ENCODE measurements around the gene PSTPIP1.
A peak's percentile ranks its signal among the peaks of the same experiment; 100 is the strongest.

The PSTPIP1 gene

DNA sequence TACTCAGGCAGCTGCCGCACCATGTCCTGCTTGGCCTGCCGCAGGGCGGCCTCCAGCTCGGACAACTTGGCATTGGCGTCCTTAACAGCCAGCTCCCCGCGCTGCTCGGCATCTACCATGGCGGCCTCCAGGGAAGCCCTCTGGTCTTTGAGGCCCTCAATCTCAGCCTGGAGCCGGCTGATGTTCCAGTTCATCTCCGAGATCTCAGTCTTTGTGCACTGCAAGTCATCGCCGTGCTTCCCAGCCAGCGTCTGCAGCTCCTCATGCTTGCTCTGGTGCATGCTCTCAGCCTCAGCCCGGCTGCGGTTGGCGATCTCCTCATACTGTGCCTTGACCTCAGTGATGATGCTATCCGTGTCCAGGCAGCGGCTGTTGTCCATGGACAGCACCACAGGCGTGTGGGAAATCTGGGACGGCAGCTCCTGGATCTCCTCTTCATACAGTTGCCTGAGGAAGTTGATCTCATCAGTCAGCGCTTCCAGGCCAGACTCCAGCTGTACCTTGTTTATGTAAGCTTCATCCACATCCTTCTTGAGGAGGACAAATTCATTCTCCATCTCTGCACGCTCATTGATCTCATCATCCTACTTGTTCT lies 15.5 kb upstream of the PSTPIP1 start:
- DNase-seq = peak; percentile 36

GRCh38 chr15:76979996-76980520 lies 14.9 kb upstream of the PSTPIP1 start:
- peak; percentile 44 for DNase-seq

GRCh38 chr15:76982356-76982755 lies 12.6 kb upstream of the PSTPIP1 start:
- peak; percentile 46 for DNase-seq

GRCh38 chr15:76982756-76983155 lies 12.2 kb upstream of the PSTPIP1 start:
- peak; percentile 41 for DNase-seq

GRCh38 chr15:76983590-76984375 lies 11.1 kb upstream of the PSTPIP1 start:
- peak; percentile 50 for DNase-seq

GRCh38 chr15:76986743-76987142 lies 8.2 kb upstream of the PSTPIP1 start:
- peak; percentile 61 for DNase-seq

DNA sequence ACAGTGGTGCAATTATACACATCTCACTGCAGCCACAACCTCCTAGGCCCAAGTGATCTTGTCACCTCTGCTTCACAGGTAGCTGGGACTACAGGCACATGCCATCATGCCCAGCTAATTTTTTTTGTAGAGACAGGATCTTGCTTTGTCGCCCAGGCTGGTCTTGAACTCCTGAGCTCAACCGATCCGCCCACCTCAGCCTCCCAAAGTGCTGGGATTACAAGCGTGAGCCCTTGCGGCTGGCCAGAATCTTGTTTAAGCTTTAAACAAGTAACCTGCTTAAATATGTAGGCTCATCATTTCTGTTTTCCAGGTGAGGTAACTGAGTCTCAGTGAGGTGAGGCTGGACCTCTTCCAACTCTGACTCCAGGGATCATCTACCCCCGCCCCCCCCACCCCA lies 7.7 kb upstream of the PSTPIP1 start:
- peak; percentile 49 for DNase-seq

GRCh38 chr15:76987896-76988860 lies 6.7 kb upstream of the PSTPIP1 start:
- DNase-seq = peak; percentile 80

- peak; percentile 59 for DNase-seq
Measured at GRCh38 chr15:76988867-76989780, 5.8 kb upstream of the PSTPIP1 start.

DNA sequence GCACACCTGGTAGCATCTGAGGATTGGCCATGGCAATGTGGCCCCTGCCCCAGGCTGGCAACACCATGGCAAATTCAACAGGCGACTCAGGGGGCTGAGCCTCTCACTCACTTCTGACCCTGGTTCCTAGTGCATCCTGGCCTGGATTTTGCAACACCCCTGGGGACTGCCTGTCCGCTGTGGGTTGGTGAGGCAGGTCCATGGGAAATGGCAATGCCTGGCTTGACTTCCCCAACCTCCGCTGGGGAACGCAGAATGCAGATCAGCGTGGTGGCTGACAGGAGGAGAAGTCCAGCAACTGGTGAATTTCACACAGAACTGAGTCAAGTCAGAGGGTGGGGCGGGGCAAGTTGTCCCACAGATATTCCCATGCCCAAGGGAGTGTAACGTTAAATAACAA lies 3.9 kb upstream of the PSTPIP1 start:
- peak; percentile 47 for DNase-seq

GRCh38 chr15:76991741-76992645 lies 2.9 kb upstream of the PSTPIP1 start:
- DNase-seq = peak; percentile 48

- peak; percentile 52 for DNase-seq
Measured at GRCh38 chr15:76993114-76993725, 1.7 kb upstream of the PSTPIP1 start.

DNA sequence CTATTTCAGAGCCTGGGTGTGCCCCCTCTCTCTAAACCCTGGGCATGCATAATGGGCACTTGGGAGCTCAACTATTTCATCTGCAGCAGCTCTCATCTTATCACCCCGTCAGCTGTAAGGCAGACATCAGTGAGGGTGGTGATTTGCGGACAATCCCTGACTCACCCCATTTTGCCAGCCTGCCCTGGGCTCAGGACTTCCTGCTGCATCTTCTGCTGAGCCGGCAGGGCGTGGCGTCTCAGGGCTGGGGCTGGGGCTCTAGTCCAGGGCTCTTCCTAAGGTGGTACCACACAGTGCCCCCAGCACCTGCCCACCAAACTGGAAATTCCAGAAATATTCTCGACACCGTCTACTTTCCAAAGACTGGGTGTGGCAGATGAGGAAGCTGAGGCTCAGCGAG lies 925 bp upstream of the PSTPIP1 start:
- peak; percentile 83 for DNase-seq

GRCh38 chr15:76994496-76994895 lies 430 bp upstream of the PSTPIP1 start:
- DNase-seq = peak; percentile 67

GRCh38 chr15:76996076-76996525 lies 1.2 kb downstream of the PSTPIP1 start:
- no peak for DNase-seq

DNA sequence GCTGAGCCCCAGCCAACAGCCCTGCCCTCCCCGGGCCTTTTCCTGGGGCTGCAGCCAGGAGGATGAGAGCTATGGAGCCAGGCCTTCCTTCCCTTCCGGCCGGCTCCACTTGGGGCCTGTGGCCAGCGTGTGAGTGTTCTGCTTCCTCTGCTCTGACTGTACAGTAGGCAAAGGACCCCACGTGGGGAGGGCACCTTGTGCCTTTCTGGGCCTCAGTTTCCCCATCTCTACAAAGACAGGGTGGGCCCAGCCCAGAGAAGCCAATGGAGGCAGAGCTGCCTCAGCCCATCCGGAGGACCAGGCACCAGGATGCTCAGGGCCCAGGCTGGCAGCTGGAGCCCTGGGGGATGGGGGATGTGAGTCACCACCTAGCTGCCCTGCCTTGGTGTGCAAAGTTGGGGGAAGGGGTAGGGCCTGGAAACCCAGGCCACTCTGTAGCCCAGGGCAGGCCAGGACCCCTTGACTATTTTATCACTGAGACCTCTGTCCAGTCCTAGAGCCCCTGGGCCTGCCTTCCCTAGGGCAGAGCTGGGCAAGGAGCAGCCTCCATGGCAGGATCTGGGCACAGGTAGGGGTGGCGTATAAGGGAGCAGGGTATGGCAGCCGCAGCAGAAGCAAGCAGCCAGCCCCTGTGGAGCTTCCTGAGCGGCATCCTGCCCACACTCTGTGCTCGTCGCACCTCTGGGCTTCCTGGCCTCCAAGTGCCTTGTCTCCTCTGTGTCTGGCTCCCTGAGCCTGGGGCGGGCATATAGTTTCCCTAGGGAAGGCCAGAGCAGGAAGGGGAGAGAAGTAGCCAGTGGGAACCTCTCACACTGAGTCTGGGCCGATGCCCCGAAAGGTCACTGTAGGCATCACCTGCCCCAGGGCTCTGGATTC lies 1.8 kb downstream of the PSTPIP1 start:
- DNase-seq = peak; percentile 79

DNA sequence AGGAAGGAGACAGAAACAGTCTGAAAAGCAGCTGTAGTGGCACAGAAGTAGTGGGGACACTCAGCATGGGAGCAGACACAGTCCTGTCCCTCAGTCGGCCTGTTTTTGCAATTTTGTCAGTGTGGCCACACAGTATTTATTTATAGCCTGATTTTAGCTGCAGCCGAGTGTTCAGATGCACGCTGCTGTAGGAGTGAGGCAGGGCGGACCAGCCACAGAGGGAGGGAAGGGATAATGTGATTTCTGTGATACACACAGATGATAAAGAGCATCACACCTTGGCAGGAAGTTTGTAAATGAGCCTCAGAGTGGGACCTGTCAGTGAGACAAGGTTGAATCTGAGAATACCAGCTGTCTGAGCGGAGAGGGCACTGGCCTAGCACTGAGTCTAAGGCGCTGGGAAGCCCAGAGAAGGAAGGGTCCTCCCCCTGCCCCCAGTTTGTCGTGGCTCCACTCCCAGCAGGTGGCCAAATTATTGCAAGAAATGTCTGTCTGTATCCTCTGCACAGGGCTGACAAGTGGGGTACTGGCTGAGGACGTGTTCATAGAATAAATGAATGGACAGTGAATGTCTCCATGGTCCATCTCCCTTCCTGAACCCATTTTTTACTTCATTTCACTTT lies 3.8 kb downstream of the PSTPIP1 start:
- DNase-seq = no peak

GRCh38 chr15:76999996-77000395 lies 5.1 kb downstream of the PSTPIP1 start:
- no peak for DNase-seq

GRCh38 chr15:77001351-77001750 lies 6.4 kb downstream of the PSTPIP1 start:
- peak; percentile 43 for DNase-seq

All from activated CD8-positive, alpha-beta memory T cell treated with anti-CD3 and anti-CD28 coated beads, Interleukin-2, amount 50 U/mL, for 48 hours (primary cell).